NCI-H446 treated with DMSO at 0.1 percent for 48 hours (cell line): ENCODE data around the gene EPHA1.

Source experiments
- DNase-seq: peaks from one replicate; lab custom pipeline; 2025; lab: John Stamatoyannopoulos, UW

The EPHA1 gene

DNA sequence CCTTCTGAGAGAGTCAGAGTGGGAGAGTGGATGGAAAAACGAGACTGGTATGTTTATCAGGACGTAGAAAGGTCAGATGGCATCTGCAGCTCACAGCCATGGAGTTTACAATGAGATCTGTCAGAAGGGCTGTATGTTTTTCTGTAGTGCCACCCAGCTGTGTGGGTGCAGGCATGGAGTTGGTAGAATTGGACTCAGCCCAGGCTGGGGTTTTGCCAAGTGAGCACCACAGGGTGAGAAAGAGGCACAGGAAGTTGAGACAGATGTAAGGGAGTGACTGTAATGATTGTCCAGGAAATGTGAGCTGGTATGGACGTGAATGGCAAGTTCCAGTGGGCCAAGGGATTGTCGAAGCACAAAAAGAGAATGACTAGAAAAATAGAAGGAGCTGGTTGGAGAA, 36.6 kb downstream of the EPHA1 start:
- no peak for DNase-seq

- DNase-seq: no peak
Measured at GRCh38 chr7:143369678-143370651, 38.7 kb downstream of the EPHA1 start.

DNA sequence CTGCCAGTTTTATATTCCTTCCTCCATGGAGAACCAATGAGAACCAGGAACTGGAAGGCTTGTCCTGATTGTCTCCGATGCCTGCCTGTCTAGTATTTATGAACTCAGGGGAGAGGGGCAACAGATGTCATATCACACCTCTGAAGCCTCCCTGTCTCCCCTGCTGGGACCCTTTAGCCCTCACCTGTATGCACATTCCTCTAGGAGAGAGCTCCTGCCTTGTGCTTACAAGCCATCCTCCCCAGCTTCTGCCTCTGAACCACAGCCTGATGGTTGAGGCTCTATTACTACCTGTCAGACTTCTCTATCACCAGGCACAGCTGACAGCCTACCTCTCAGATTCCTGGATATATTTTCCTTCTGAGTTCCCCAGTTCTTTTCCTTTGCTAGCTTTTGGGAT, 40.3 kb downstream of the EPHA1 start:
- DNase-seq: no peak

DNA sequence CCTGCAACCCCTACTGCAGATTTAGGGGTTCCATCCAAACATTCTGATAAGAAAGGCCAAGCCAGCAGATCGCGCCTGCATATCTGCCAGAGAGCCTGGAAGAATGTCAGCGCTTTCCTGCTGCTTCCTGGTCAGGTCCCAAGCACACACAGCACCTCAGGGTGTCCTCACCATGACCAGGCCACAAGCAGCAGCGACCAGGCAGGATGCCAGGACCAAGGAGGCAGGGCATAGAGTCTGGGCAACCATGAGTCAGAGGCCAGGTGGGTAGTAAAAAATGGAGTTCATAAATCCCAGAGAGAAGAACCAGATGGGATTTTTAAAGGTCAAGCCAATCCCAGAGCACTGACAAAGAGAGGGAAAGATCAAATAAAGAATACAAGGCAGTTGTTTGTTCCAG, 40.7 kb downstream of the EPHA1 start:
- no peak for DNase-seq

DNA sequence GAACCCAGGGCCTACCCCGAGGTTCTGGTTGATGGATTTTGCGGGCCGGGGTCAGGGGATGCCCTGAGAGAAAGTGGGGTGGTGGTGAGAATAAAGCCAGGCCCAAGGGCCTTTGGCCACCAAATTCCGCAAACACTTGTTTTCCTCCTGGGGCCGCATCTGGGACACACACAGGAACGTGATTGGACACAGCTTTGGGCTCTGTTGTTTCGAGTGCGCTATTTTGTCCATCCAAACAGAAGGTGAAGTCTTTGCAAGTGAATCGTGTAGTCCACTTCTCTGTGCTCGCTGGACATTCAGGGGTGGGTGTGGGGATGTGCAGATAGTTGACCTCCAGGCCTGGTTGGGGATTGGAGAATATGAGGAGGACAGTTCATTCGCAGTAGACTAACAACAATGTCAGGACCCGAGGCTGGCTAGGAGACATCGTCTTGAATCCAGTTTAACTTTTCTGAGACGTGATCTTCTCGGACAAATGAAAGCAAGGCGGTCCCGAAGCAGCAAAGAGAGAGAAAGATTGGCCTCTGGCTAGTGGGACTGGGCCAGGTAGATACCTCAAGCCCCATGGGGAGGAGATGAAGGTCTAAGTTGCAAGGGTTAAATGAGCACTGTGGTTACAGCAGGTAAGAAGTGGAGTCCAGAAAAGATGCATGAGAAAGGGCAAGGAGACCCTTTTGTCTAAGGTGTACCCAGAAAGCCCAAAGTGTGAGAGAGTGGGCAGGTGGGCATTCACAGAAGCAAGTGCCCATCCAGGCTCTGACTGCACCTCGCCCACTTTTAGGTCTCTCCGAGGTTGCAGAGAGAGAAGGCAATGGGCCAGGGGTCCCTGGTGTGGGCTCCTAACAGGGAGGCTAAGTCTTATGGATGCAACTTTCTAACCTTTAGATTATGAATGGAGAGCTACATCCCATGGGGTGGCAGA, 45.4 kb downstream of the EPHA1 start:
- no peak for DNase-seq

DNA sequence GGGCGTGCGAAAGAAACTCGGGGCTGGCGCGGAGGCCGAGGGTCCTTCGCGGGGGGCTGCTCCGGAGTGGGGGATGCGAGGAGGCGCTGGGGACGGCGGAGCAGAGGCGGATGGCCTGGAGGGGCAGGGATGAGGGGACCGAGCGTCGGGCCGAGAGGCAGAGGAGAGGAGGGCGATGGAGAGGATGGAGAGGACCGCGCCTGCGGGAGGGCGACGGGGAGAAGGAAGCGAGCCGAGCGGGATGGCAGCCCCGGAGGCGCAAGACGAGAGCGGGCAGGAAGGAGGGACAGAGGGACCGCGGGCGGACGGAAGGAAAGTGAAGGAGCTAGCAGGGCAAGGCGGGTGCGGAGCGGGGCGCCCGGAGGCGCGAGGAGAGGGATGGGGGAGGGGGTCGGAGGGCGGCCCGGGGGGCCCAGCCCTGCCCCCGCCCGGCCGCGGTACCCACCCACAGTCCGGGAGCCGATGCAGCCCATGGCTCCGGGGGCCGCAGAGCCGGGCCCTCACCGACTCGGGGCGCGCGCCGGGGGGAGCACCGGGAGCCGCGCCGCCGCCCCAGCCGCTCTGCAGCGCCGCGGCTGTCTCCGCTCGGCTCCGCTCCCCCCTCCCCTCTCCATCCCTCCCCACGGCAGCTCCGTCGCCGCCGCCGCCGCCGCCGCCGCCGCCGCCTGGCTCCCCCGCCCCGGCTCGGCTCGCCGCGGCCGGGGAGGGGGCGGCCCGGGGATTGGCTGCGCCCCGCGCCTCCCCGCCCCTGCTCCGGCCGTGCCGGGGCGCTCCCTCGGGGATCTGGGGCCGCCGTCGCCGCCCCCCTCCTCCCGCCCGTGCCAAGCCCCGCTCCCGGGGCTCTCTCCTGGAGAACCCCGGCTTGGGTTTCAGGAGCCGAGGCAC, 46.3 kb downstream of the EPHA1 start, which contains the start of gene FAM131B:
Gene FAM131B, minus strand, starts transcription at position 583 of the 885 bp plus-strand sequence. Its CDS starts 110 bp downstream, at position 473.
- no peak for DNase-seq

DNA sequence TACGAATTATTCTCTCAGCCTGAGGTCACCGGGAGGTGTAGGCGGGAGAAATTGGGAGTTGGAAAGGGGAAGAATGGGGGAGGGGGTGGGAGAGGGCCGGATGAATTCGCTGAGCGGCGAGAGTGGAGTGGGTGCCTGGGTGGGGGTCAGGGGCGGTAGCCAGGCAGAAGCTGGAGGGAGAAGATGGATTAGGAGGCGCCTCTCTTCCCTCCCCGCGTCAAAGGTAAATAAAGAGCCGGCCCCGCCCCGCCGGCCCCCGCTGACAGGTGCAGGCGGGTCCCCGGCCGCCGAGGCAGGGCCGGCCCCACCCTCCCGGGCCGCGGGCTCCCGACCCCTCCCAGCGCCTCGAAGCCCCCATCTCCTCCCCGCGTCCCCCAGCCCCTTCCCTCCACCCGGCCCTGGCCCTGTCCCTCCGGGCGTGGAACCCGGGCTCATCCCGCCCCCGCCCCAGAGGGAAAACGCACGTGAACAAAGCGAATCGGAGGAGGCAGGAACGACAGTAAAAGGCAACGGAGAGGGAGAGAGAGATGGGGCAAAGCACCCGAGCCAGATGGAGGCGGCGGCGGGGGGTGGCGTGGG, 47.0 kb downstream of the EPHA1 start:
- DNase-seq: no peak

GRCh38 chr7:143360788-143361551, 47.7 kb downstream of the EPHA1 start:
- no peak for DNase-seq

GRCh38 chr7:143359771-143360353, 48.8 kb downstream of the EPHA1 start:
- no peak for DNase-seq

DNA sequence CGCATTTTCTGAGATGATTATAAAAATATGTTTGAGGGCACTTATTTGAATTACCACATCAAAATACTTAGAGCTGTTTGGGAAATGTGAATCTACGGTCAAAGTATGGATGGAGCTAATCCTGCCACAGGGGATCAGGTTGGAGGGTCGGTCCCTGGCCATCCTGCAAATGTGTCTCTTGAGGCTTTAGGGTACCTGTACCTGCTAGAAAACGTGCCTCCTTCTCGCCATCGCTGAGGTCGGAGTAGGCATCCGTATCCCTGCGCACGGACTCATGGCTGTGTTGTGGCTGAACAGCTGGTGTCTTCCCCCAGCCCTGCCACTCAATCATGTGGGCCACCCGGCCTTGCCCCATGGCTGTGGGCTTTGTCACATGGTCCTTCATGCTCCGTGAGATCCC, 50.0 kb downstream of the EPHA1 start:
- no peak for DNase-seq

DNA sequence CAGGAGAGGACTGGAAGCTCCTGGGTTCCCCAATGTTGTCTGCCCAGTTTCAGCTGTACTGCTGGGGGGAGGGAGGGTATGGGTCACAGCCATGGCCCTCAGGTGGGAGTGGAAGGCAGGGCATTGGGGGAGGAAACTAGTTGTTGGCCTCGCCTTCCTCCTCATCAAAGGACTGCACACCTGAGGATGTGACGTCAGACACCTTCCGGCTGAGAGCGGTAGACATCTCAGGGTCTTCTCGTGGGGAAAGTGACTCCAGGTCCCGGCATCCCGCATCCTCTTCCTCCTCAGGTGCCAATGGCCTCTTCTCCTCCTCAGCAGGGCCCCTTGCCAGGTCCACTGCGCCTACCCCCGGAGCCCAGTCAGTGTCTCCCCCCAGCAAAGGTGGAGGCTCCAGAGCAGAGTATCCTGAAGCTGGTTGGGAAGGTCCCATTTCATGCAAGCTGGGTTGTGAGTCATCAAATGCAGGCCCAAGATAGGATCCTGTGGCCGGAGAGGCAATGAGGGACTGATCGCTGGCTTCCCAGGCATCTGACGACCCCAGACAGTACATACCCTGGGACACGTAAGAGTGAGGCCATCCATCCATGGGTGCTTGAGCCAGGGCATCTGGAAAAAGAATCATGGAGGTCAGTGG, 52.1 kb downstream of the EPHA1 start:
- DNase-seq: no peak

GRCh38 chr7:143355450-143356385, 52.9 kb downstream of the EPHA1 start:
- DNase-seq: no peak

DNA sequence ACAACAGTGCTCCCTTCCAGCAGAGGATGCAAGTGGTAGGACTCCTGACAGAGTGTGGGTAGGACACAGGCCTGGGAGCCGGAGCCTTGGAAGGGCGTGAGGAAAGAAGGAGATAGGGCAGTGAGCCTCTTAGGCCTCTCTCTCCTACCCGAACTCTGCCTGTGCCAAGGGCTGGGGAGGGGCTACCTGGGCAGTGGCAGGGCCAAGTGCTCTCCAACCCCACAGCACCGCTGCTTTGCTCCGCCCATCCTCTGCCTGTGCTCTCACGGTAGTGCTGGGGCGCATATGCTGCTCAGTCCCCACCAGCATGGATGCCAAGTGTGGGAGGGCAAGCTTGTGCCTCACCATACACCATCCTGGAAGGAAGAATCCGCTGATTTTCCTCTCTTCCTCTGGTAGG, 53.7 kb downstream of the EPHA1 start:
- DNase-seq: no peak

DNA sequence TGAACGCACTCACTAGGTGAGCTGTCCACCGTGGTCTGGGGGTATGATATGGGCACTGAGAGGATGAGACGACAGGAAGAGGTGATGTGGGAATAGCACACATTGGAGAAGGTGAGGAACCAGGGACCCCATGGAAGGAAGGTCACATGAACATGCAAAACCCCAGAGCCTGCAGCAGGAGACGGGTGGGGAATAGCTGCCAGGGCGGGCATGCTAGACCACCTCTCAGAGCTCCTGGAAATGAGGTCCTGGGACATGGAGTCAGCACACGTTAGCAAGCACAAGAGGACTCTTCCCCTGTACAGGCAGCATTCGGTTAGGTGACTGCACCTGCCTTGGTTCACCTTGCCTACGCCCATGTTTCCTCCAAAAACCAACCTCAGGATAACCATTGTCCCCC, 54.3 kb downstream of the EPHA1 start:
- no peak for DNase-seq

- no peak for DNase-seq
Measured at GRCh38 chr7:143352531-143353002, 56.1 kb downstream of the EPHA1 start.

DNA sequence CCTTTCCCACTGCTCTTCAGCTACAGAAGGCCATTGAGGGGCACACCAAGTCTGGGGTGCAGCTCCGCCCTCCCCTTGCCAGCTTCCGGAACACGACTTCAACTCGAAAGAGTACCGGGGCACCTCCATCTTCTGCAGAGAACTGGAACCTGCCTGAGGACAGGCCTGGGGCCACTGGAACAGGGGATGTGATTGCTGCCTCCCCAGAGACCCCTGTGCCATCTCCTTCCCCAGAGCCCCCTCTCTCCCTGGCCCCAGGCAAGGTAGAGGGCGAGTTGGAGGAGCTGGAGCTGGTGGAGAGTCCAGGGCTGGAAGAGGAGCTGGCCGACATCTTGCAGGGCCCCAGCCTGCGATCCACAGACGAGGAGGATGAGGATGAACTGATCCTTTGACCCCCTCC, 57.1 kb downstream of the EPHA1 start:
- DNase-seq: no peak

DNA sequence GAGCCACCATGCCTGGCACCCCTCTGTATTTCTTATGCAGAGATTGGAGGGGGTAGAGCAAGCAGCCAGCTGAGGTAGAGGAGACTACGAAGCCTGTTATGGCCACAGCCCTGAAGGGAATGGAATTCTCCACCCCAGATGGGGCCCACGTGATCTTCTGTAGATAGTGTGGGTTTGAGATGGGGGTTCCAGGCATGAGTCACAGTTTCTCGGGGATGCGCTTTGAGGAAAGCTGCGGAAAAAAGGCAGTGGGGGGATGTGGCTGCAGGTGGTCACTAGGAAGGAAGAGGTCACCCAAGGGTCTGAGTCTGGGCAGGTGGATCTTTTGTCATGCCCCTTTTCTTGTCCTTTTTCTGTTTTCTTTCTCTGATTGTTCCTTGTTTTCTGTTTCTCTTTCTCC, 57.6 kb downstream of the EPHA1 start:
- DNase-seq: no peak

DNA sequence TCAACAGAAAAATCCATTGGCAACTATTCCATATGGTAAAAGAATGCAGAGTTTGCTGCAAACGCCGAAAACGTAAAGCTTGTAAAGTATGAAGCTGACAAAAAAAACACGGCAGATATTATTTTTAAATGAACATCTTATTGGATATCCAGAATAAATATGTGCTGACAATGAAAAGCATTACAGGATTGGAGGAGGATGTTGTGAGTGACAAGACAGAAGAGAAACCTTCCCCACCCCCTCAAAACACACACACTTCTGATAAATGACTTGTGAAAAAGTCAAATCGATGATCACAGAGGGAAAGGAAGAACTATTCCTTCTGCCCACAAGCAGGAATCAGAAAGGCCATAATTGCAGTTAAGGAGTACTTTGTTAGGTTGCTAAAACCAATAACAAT, 60.7 kb downstream of the EPHA1 start:
- DNase-seq: no peak
